GM10847 (cell line): ENCODE data around the gene C6orf89.

ENCODE experiments used
- POLR2A ChIP-seq: IDR thresholded peaks from 2 replicates; pipeline ENCODE4 v1.6.1; 2011; ENCODE audit not compliant: insufficient read length; ENCODE audit errors: extremely low read depth

The C6orf89 gene

DNA sequence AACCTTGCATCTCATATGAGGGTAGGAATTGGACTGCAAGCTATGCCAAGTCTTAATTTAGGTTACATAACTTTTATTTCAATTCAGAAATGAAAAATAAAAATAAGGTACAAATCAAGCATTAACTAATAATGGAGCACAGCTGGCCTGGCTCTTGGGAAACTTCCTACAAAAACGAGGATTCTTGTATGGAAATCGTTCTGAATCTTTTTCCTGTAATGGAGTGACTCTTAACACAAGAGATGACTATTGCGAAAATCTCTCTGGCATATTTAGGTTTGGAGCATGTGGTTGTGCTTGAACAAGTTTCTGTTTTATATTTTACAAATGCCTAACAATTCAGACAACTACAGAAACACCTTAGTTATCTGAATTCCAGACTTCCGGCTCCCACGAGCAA is 34.8 kb downstream of the C6orf89 start:
- TF ChIP-seq POLR2A: no peak

DNA sequence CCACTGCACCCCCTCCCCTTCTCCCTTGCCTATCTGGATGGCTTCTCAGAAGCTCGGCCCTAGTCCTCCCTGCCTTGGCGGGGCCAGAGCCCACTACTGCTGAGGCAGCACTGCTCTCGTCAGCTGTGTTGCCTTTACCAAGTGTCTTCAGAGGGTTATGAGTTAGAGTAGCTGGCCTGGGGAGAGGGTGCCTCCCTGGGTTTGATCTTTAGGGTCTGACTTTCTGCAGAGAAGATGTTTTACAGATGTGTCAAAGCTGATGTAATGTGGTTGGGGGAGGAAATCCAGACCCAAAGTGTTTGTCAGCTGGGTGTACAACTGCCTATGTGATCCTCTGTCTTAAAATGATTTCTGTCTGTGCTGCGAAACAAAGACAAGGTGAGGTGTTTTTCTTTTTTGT is 38.4 kb downstream of the C6orf89 start:
- no peak for TF ChIP-seq POLR2A

DNA sequence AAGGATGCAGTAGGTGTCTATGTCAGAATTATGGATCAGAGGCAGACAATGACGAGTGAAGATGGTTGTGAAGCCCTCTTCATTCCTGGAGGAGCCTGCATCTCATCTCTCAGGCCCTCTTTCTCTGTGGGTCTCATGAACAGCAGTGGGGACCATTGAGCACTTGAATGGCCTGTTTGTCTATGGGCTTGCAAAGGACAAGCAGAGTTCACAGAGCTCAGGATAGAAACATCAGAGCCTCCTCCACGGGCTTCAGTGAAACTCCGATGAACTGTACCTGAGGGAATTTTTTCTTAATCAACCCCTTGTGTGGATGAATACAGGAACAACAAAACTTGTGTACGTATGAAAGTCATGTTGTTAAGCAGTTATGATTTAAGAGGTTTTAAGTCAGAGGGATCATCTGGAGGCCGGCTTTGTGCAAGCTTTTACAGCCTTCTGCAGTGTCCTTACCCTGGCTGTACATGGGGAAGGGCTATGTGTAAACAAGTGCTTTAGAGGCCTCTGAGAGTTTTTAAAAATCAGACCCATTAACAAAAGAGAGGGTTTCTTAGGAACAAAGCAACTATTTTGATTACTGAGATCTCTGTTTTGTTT is 39.1 kb downstream of the C6orf89 start:
- no peak for TF ChIP-seq POLR2A

DNA sequence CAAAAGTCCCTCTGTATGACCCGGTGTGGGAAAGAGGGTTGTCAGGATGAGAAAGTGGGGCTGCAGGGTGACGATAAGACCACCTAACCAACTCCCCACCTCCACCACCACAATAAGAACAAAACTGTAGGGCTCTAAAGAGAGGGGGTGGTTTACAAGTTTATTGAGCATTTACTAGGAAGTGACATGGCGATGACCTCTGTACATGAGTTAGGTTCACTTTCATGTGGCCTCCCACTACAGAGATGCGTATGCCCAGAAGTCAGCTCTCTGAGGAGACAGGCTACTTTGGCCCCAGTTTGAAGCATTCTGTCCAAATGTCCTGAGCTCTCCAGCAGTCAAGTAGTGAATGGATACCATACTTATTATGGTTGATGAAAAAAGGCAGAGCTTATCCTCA is 40.1 kb downstream of the C6orf89 start:
- no peak for TF ChIP-seq POLR2A

DNA sequence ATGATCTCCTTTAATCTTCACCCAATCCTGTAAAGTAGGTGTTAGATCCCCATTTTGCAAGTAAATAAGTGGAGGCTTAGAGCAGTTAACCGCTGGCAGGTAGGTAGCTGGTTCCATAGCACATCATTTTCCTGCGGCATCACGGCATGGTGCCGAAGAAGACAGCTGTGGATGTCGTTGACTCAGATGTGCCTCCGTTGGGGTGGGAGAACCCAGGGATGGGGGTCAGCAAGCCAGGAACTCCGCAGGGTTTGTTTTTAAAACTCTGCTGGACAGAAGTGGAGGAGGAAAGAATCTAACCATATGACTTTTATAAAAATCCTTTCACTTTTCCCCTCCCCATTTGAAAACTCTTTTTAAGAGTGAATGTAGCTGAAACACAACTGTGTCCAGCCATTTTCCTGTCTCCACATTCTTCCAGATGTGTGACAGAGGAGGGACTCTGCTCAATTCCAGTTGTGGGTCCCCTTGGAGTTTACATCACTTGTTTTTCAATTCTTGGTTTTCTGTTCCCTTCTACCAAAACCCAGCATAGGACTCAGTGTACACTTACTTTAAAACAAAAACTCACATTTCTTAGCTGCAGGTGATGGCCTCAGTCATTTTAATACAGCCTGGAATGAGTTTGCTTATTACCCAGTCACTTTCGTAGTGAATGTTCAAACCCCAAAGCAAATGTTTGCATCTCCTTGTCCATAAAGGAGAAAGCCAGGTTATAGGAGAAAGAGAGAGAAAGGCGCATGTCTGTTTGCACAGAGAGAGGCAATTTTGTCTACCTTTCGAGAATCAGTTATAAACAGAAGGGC is 41.2 kb downstream of the C6orf89 start:
- no peak for TF ChIP-seq POLR2A

DNA sequence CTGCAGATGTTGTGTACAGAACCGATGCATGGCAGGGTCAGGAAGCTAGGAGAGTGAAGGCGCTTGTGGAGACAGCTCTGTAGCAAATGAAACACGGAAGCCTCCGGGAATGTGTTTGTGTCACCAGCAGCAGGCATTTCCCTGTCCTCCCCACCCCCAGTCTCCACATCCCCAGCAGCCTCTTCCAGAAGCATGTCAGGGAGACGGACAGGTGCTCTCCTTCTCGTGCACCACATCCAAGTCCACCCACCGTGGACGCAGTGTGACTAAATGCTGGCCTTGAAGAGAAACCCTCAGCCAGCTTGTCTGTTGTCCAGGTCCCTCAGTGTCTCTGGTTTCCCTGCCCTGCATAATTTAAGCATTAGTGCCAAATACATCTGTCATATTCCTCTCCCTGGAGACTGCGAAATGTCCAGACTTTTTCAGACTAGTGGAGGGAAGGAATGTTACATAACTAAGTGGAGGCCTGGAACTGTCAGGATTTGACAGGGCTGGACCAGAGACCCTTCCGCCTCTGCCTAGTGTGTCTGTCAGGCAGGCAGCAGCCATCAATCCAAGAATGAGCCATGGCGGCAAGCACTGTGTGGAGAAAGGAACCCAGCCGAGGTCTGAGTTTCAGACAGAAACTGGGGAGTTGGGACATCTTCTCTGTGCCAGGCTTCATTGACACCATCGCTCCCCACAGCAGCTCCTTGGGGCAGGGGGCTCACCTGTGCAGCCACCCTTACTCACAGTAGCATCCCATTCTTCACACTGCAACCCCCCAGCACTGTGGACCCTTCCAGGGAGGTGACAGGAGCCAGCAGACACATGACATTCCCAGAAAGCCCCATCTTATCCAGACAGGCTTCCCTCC is 42.2 kb downstream of the C6orf89 start:
- no peak for TF ChIP-seq POLR2A

DNA sequence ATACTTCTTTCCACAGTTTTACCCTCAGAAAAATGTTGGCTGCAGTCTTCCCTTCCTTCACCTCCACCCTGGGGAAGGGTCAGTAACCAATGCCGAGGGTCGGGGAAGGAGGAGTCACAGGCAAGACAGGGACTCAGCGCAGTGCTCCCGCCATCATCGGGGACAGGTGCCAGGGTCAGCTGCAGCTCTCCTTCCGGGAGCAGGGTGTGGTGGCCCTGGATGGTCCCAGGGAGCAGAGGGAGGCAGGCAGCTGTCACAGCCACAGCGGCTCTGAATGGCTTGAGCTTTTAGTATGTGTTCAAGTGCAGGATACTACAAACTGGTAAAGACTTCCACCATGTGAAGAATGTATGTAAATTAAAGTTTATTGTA is 42.8 kb downstream of the C6orf89 start:
- no peak for TF ChIP-seq POLR2A

DNA sequence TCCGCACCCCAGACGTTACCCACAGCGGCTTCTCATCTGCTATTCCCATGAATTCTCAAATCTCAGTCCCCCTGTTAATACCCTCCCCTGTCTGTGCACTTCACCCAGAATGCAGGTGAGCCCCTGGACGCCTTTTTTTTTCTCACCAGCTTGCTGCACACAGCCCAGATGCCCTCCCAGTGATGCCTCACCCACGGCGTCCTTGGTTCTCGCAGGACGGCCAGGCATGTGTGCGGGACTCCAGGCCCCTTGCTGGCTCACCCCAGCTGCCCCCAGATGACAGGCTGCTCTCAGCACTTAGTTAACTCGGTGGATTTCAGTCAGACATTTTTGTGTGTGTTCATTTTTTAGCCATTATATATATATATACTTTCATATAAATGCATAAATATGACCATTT is 43.4 kb downstream of the C6orf89 start:
- TF ChIP-seq POLR2A: no peak

DNA sequence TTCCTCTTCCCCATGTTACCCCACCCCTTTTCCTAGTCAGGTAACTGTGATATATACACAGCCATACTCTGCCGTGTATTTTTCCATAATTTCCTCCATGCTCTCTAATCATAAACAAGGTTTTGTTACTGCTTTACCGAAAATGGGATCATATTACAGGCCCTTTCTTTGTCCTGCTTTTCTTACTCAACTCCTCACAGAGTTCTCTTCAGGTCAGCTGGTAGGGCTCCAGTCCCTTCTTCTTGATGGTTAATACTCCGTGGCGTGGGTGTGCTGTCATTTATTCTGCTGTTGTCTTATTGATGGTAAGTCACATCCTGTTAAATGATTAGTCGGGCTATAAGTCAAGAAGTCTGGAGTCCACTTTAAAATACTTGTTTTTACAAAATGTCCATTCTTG is 43.9 kb downstream of the C6orf89 start:
- no peak for TF ChIP-seq POLR2A

DNA sequence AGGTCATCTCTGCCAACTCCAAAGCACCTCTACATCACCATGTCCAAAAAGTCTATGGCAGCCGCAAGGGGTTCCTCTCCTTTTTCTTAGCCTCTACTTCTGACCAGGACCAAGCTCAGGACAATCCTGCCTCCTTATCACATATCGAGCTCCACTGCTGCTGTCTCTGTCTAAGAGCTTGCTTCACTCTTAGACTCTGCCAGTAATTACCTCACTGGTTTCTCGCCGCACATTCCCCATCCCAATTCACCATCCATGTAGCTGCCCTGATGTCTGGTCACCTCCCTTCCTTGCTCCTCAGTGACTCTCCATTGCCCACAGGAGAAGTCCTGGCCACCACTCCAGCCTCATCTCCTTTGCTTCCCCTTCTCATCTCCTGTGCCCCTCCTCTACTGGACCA is 44.7 kb downstream of the C6orf89 start:
- no peak for TF ChIP-seq POLR2A

DNA sequence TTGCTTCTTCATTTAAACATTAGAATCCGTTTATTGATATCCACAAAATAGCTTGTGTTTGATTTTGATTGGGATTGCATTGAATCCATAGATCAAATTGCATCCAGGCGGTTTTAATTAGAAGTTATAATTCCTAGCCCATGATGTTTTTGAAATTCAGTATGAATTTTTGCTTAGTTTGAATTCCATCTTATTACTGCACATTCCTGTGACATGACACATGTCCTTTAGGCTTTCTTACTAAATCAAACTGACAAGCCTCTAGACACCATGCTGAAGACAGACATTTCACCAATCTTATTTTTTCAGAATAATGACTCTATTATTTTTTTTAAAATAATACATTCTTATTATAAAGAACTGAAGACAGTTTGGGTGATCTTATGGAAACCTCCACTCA is 47.4 kb downstream of the C6orf89 start:
- TF ChIP-seq POLR2A: no peak

DNA sequence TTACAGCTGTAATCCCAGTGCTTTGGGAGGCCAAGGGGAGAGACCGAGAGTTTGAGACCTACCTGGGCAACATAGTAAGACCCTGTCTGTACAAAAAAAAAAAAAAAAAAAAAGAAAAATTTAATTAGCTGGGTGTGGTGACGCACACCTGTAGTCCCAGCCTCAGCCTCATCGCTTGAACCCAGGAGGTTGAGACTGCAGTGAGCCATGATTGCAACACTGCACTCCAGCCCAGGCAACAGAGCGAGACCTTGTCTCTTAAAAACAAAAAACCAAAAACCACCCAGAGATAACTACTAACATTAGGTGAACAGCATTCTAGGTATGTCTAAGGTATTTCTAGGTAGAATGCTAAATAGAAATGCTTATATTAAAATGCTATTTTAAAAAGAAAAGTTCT is 47.8 kb downstream of the C6orf89 start:
- no peak for TF ChIP-seq POLR2A

DNA sequence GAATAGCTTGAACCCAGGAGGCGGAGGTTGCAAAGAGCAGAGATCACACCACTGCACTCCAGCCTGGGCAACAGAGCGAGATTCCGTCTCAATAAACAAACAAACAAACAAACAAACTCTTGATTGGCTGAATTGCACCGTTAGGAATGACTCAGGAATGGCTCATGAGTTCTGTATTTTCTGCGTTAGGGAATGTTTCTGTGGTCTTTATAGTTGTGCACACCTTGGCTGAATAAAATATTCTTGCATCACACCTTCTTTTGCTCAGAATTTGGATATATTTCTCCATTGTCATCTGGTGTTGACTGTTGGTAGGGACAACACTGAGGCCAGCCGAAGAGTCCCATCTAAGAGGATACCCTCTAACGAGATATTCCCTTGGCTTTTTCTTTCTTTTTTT is 49.1 kb downstream of the C6orf89 start:
- no peak for TF ChIP-seq POLR2A

DNA sequence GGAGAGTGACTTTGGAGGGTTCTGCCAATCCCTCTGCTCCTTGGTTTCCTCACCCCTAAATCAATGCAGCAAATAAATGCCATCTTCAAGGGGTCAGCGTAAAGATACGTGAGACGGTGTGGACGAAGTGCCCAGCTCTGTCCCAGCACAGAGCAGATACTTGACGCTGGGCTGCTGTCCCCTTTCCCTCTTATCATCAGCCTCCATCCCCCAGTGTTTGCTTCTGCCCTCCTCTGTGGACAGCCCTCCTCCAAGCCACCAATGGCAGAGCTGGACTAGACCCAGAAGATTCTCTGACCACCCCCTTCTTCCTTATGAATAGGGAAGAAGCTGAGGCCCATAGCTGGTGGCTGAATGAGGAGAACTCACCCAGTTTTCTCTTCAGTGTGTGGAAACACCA is 51.1 kb downstream of the C6orf89 start:
- TF ChIP-seq POLR2A: no peak

DNA sequence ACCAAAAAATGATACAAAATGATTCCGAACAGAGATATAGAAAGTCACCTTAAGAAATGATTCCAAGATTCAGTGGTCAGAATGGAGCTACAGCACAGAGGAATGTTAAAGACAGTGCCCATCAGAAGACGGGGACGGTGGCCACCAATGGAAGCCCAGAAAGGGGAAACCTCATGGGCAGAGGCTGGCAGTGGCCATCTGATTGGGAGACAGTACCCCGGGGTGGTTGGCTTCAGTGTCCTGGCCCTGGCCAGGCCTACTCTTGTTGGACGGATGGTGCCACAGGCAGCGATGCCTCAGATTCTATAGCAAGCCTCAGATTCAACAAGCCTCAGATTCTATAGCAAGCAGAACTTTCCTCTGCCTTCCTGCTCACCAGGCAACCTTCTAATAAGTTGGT is 52.1 kb downstream of the C6orf89 start:
- no peak for TF ChIP-seq POLR2A

DNA sequence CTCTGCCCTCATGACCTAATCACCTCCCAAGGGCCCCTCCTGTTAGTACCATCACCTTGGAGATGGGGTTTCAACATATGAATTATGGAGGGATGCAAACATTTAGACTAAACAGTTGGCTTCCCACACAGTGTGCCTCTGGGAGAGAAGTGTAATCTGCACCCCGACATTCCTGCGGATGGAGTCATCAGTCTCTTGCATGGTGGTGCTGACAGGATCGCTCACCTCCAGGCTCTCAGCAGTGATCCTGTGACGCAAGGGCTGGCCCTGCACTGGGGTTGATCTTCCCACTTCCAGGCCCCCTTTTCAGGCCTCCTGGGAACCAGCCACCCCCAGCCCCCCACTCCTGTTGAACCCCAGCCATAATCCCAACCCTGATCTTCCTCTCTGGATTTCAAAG is 52.8 kb downstream of the C6orf89 start:
- no peak for TF ChIP-seq POLR2A
